ENCODE measurements around the gene LGI2. TPM values are rescaled to one million over a fixed set of nuclear protein-coding genes. Genes with fewer than 3 reads are reported as not detected.

Gene LGI2
- total RNA-seq, 1 donor from 2014 or later: 2.9 TPM

- DNase-seq (ENCODE audit: low spot score): no peak
Observed at GRCh38 chr4:24995346-24995919, 35.3 kb downstream of the LGI2 start.

GRCh38 chr4:24993551-24994080 is 37.1 kb downstream of the LGI2 start:
- DNase-seq (ENCODE audit: low spot score): no peak

GRCh38 chr4:24992968-24993367 is 37.8 kb downstream of the LGI2 start:
- DNase-seq (ENCODE audit: low spot score): no peak

- no peak for DNase-seq (ENCODE audit: low spot score)
Observed at GRCh38 chr4:24991015-24991414, 39.7 kb downstream of the LGI2 start.

GRCh38 chr4:24989327-24989726 is 41.4 kb downstream of the LGI2 start:
- DNase-seq (ENCODE audit: low spot score): no peak

- no peak for DNase-seq (ENCODE audit: low spot score)
Observed at GRCh38 chr4:24988776-24989175, 42.0 kb downstream of the LGI2 start.

- DNase-seq (ENCODE audit: low spot score): no peak
Observed at GRCh38 chr4:24984602-24985532, 45.9 kb downstream of the LGI2 start.

- DNase-seq (ENCODE audit: low spot score): no peak
Observed at GRCh38 chr4:24980740-24981139, 50.0 kb downstream of the LGI2 start.

- DNase-seq (ENCODE audit: low spot score): peak; percentile 79
Observed at GRCh38 chr4:24980064-24980690, 50.6 kb downstream of the LGI2 start.

- DNase-seq (ENCODE audit: low spot score): peak; percentile 58
Observed at GRCh38 chr4:24979554-24979953, 51.2 kb downstream of the LGI2 start.

GRCh38 chr4:24978291-24979075 is 52.3 kb downstream of the LGI2 start:
- DNase-seq (ENCODE audit: low spot score): no peak

- no peak for DNase-seq (ENCODE audit: low spot score)
Observed at GRCh38 chr4:24975510-24975909, 55.2 kb downstream of the LGI2 start.

- peak; percentile 11 for DNase-seq (ENCODE audit: low spot score)
Observed at GRCh38 chr4:24973747-24974601, 56.8 kb downstream of the LGI2 start.

GRCh38 chr4:24973404-24973746 is 57.4 kb downstream of the LGI2 start:
- DNase-seq (ENCODE audit: low spot score): no peak

- no peak for DNase-seq (ENCODE audit: low spot score)
Observed at GRCh38 chr4:24971192-24971591, 59.6 kb downstream of the LGI2 start.

- no peak for DNase-seq (ENCODE audit: low spot score)
Observed at GRCh38 chr4:24970635-24971034, 60.1 kb downstream of the LGI2 start.

GRCh38 chr4:24970191-24970590 is 60.6 kb downstream of the LGI2 start:
- DNase-seq (ENCODE audit: low spot score): no peak

- no peak for DNase-seq (ENCODE audit: low spot score)
Observed at GRCh38 chr4:24969486-24969885, 61.3 kb downstream of the LGI2 start.

- DNase-seq (ENCODE audit: low spot score): no peak
Observed at GRCh38 chr4:24968992-24969391, 61.8 kb downstream of the LGI2 start.

GRCh38 chr4:24968278-24968677 is 62.5 kb downstream of the LGI2 start:
- no peak for DNase-seq (ENCODE audit: low spot score)

GRCh38 chr4:24967346-24967745 is 63.4 kb downstream of the LGI2 start:
- no peak for DNase-seq (ENCODE audit: low spot score)

Measured in umbilical cord (tissue), 2 donors.